ENCODE measurements around the gene TMEM59L. TPM values are rescaled to one million over a fixed set of nuclear protein-coding genes. Genes with fewer than 3 reads are reported as not detected.

Gene TMEM59L
- total RNA-seq, 2 experiments from 2014 or later = not detected

- intact Hi-C loops (cut with micrococcal nuclease) = no loop called here
- H3K27me3 Mint-ChIP-seq = peaks cover 70% of the 10 kb centered on the region
- CTCF ChIA-PET = no interaction called here
- no peak overlapping the region for H3K4me3 Mint-ChIP-seq
- TF ChIP-seq CTCF (IDR thresholded peaks at IDR 0.05) = no peak
- H3K36me3 Mint-ChIP-seq (ENCODE audit: low read depth) = no peaks in the 10 kb centered on the region
- no peaks in the 10 kb centered on the region for H3K9me3 Mint-ChIP-seq
- ATAC-seq = no peak
- no peak overlapping the region for H3K27ac Mint-ChIP-seq
- POLR2A ChIA-PET = interaction anchor here (1.4 kb wide), 1 partner anchor 13 kb away, joined by 3 read pairs; no protein-coding TSS in a partner anchor
- no peak for DNase-seq
- H3K4me1 Mint-ChIP-seq (ENCODE audit: low read depth) = peaks cover 17% of the 10 kb centered on the region
These were observed 3.6 kb upstream of the TMEM59L start for GRCh38 chr19:18608805-18609716.

- POLR2A ChIA-PET = no interaction called here
- H3K4me3 Mint-ChIP-seq = no peak overlapping the region
- H3K27ac Mint-ChIP-seq = no peak overlapping the region
- no peaks in the 10 kb centered on the region for H3K9me3 Mint-ChIP-seq
- ATAC-seq (no peak), DNase-seq (no peak)
- CTCF ChIA-PET = no interaction called here
- H3K36me3 Mint-ChIP-seq (ENCODE audit: low read depth) = no peaks in the 10 kb centered on the region
- peaks cover 17% of the 10 kb centered on the region for H3K4me1 Mint-ChIP-seq (ENCODE audit: low read depth)
- H3K27me3 Mint-ChIP-seq = peaks cover 71% of the 10 kb centered on the region
- TF ChIP-seq CTCF (IDR thresholded peaks at IDR 0.05) = no peak
- intact Hi-C loops (cut with micrococcal nuclease) = no loop called here
These were observed 3.0 kb upstream of the TMEM59L start for GRCh38 chr19:18609717-18610051.

GRCh38 chr19:18610245-18610555 is 2.5 kb upstream of the TMEM59L start:
- ATAC-seq (no peak), DNase-seq (no peak)
- POLR2A ChIA-PET = no interaction called here
- Mint-ChIP-seq H3K27me3 (peaks cover 69% of the 10 kb centered on the region), H3K4me1 (ENCODE audit: low read depth) (peaks cover 17% of the 10 kb centered on the region), H3K4me3 (no peak overlapping the region), H3K36me3 (ENCODE audit: low read depth) (no peaks in the 10 kb centered on the region), H3K9me3 (no peaks in the 10 kb centered on the region), H3K27ac (no peak overlapping the region)
- no peak for TF ChIP-seq CTCF (IDR thresholded peaks at IDR 0.05)
- CTCF ChIA-PET = no interaction called here
- intact Hi-C loops (cut with micrococcal nuclease) = no loop called here

- Mint-ChIP-seq H3K4me1 (ENCODE audit: low read depth) (peaks cover 17% of the 10 kb centered on the region), H3K4me3 (no peak overlapping the region), H3K9me3 (no peaks in the 10 kb centered on the region), H3K36me3 (ENCODE audit: low read depth) (no peaks in the 10 kb centered on the region), H3K27me3 (peaks cover 66% of the 10 kb centered on the region), H3K27ac (no peak overlapping the region)
- CTCF ChIA-PET = no interaction called here
- TF ChIP-seq CTCF (IDR thresholded peaks at IDR 0.05) = no peak
- intact Hi-C loops (cut with micrococcal nuclease) = no loop called here
- ATAC-seq (no peak), DNase-seq (no peak)
- POLR2A ChIA-PET = no interaction called here
These were observed 1.9 kb upstream of the TMEM59L start for GRCh38 chr19:18610556-18611326.

Measured in activated CD8-positive, alpha-beta T cell treated with anti-CD3 and anti-CD28 coated beads for 36 hours (primary cell).